Fibroblast of skin of left quadriceps (primary cell): ENCODE results near the gene IRX2.
A peak's percentile ranks its signal among the peaks of the same experiment; 100 is the strongest.

Experiments used
- DNase-seq, 2 experiments: peaks; one replicate each; pipeline ENCODE4 v3.0.0-alpha.2; 2013; ENCODE audit warnings: low read depth in 2 of 2

The IRX2 gene

GRCh38 chr5:2756211-2757152, 5.0 kb upstream of the IRX2 start:
- peak; percentile 75 to 78 for DNase-seq

DNA sequence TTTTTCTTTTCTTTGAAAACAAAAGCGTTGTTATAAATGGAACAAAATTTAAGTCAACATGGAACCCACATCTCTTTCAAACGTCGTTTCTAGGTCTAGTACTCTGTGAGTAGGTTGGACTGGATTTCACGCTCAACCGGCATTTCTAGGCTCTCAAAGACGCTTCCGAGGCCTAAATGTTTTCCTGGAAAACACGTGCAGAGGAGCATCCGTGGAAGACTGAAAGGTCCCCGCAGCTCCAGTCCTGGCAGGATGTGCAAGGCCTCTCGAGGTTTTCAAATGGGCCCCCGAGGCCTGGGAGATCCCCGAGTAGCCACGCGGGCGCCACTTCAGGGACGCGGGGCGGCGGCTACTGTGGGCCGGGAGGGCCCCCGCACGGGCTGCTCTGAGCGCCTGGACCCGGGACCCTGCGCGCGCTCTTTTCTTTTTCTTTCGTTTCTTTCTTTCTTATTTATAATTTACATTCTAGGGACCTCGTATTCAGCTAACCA, 4.2 kb upstream of the IRX2 start:
- no peak for DNase-seq

- no peak for DNase-seq
Measured at GRCh38 chr5:2755076-2755680, 3.7 kb upstream of the IRX2 start.

GRCh38 chr5:2754581-2755075, 3.2 kb upstream of the IRX2 start:
- DNase-seq, result no peak

- DNase-seq, result no peak
Measured at GRCh38 chr5:2753452-2754420, 2.3 kb upstream of the IRX2 start.

DNA sequence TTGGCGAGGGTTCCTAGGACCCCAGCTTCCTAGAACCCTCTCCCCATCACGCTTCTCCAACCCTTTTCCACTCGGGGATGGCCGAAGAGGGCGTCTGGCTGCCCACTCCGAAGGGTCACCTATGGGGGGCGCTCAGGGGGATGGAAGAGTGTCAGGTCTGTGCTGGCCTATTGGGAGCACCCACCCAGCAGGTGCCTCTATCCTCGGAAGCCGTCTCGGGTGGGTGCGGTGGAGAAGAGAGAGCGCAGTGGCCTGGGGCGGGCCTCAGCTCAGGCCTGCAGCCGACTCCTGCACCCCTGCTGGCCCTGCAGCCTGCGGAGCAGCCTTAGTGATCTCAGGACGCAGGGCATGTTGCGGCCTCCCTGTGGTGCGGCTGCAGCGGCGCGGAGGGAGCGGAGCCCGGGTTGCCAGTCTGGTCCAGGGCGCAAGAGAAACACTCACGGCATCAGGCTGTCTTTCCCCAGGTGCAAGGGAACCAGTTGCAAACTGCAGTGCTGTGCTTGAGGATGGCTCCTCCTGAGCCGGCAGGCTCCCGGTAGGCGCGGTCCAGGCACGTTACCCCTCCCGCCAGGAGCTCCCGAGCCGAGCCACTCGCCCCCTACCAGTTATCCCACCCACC, 1.5 kb upstream of the IRX2 start:
- DNase-seq, result no peak

- DNase-seq, result no peak
Measured at GRCh38 chr5:2752059-2752820, 763 bp upstream of the IRX2 start.

- DNase-seq, result no peak
Measured at GRCh38 chr5:2750758-2751464, 566 bp downstream of the IRX2 start.

GRCh38 chr5:2750026-2750757, 1.3 kb downstream of the IRX2 start:
- DNase-seq, result no peak

DNA sequence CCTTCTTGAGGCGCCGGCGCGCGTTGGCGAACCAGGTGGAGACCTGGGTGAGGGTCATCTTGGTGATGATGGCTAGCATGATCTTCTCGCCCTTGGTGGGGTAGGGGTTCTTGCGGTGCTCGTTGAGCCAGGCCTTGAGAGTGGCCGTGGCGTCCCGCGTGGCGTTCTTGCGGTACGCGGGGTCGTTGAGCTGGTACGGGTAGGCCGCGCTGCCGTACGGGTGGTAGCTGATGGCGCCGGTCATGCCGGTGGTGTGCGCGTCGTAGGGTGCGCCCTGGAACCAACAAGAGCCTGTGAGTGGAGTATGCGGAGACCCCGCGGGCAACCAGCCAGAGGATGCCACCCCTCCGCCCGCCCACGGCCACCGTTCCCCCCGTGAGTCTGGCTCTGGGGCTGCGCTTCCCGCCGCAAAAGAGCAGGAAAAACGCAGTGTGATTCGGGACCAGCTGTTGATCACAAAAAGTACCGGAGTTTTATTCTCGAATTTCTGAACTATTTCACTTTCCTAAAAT, 1.9 kb downstream of the IRX2 start:
- no peak for DNase-seq

DNA sequence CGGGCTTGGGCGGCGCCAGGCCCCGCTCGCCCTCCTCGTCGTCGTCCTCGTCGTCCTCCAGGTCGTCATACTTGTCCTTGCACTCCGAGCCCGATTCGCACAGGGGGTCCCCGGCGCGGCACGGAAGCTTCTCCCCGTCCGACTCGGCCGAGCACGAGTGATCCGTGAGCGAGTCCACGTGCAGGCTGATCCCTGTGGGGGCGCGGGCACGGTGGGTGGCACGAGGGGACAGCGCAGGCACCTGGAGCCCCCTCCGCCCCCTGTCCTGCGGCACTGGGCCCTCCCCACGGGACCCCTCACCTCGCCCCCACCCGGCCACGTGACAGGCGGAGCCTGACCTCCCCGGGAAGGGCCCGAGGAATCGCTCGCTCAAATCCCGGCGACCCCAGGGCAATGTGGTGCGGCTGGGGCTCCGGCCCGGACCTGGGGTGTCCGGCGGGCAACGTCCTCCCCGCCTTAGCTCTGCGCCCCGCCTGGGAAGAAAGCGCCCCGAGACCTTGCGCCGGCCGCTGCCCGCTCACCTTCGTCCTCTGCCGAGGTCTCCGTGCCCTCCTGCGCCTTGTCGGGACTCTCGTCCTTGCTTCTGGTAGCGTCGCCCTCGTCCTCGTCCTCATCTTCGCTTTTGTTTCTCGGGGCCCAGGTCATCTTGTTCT, 2.5 kb downstream of the IRX2 start:
- no peak for DNase-seq

DNA sequence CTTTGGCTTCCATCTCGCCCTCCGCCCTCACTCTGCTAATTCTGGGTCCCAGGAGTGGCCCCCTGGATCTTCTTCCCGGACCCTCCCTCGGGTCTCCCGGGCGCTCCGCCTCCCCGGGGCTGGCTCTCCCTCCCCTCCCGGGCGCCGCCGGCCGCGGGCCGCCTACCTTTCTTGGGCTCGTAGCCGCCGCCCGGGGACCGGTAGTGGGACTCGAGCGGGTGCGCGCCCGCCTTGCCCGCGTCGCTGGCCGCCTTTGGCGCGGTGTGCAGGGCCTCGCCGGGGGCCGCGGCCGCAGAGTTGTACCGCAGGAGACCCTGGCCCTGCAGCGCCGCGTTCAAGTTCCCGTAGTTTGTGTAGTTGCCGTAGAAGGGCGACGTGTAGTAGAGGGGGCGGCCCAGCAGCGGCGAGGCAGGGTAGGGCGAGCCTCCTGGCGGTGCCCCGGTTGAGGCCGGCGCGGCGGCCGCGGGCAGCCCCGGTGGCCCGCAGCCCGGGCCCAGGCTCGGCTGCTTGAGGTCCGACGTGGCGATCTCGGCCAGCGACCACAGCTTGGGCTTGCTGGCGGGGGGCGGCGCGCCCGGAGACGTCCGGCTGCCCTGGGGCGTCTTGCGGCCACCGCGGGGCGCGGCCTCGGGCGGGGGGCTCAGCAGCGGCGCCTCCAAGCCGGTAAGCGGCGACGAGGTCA, 3.2 kb downstream of the IRX2 start:
- no peak for DNase-seq

DNA sequence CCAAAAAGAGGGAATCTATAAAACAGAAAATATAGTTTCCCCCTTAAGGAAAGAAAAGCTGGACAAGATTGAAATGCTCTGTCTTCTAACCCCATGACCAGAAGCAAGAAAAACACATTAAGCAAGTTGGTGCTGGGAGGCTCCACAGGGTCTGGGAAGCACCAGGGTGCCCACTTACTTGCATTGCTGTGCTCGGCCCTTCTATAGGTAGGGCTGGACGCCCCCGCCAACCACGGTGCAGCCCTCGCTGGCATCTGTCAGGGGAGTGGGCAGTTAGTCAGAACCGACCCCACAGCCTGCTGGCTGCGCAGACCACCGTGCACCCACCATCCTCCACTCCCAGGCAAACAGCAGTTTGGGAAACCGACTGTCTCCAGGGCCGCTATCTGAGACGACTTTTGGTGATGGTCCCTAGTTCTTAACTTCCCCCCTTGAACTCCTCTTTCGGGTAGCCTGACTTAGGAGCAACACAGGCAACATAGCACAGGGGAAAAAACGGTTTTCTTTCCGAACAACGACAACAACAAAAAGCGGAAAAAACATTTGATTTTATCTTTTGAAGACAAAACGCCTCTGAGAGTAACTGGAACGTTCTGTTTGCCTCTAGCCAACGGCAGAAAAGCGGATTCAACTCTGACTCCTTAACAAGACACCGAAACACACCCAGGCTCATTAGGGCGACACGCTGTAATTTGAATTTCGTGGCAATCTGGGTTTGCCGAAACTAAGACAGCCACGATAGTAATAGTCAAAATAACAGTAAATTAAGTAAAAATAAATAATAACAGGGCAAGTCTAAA, 3.9 kb downstream of the IRX2 start:
- no peak for DNase-seq

DNA sequence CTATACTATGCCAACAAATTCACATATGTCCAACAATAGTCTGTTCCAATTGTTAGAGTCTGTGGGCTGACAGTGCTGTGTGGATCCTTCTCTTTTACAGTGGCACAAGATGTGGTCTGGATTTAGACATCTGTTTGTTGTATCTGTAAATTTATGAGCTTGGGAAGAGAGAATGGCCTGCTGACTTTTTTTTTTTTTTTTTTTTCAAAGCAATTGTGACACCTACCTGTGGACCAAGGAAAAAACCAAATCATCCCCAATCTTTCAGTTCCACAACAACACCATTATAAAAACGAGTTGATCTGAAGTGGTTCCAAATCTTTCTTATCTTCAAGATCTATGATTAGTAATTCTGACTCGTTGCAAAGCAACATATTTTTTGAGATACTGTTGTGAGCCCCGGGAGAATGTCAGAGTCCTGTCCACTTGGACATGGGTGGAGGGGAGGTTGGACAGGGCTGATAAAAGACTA, 4.9 kb downstream of the IRX2 start:
- DNase-seq, result no peak

DNA sequence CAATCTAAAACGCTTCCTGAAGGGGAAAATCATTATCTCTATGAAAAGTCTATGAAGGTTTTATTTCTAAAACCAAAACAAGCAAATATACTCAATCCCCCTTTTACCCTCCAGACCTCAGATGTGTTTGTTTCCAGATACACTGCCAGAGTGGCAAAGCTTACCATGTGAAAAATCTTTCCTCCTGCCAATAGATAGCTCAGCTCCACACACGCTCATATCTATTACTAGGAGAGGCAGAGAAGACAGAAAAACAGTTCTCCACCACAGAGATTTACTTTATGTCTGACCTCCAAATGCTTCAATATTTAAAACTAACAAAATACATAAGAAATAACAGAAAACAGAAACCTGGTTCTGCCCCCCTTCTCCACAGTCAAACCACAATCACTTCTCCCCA, 7.0 kb downstream of the IRX2 start:
- no peak for DNase-seq

- DNase-seq, result no peak
Measured at GRCh38 chr5:2742921-2743679, 8.4 kb downstream of the IRX2 start.
